ENCODE measurements around the gene MPG.
"Not testable (repeated sequence)": the region's sequence is repeated elsewhere in the genome, so short reads cannot be mapped to it uniquely, and the experiment has no call there.

MPG gene

DNA sequence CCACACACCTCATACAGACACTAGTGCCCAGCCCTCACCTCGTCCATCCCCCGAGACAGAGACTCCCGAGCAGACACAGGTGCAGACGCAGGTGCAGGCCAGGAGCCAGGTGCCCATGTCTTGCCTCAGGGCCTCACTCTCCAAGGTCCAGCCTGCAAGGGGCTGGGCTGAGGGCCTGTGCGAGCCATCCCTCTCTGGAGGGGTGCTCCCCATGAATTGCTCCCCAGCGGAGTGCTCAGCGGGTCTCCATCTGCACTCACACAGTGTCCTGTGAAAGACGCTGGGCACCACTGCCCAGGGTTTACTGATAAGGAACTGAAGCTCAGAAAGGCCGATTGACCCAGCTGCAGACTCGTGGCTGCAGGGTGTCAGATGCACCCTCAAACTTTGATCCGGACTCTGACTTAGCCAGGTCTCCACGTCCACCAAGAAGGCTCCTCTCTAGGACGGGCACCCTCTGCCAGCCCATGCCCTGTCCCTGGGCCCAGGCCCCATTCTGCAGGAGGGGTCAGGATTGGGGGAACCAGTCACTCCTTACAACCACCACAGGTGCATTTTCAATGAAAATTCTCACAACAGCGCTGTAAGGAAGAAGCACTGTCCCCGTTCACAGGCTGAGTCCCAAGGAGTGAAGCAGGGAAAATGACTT is 41.6 kb upstream of the MPG start:
- no peak overlapping the region for H3K4me2 ChIP-seq (ENCODE audit: low read length)
- H3K27ac ChIP-seq (ENCODE audit: low read depth, low read length): no peak overlapping the region
- no peak overlapping the region for H3K4me3 ChIP-seq (ENCODE audit: low read length)
- peaks cover 48% of the 10 kb centered on the region for H3K4me1 ChIP-seq (ENCODE audit: control insufficient read depth, low read length)
- H3F3A ChIP-seq (ENCODE audit: control insufficient read depth, insufficient read depth): no peaks in the 10 kb centered on the region
- peaks cover 4% of the 10 kb centered on the region; the same call in 1 of the 2 replicates for H3K79me2 ChIP-seq (ENCODE audit: control insufficient read depth, low read length)
- TF ChIP-seq, protein P1, sequence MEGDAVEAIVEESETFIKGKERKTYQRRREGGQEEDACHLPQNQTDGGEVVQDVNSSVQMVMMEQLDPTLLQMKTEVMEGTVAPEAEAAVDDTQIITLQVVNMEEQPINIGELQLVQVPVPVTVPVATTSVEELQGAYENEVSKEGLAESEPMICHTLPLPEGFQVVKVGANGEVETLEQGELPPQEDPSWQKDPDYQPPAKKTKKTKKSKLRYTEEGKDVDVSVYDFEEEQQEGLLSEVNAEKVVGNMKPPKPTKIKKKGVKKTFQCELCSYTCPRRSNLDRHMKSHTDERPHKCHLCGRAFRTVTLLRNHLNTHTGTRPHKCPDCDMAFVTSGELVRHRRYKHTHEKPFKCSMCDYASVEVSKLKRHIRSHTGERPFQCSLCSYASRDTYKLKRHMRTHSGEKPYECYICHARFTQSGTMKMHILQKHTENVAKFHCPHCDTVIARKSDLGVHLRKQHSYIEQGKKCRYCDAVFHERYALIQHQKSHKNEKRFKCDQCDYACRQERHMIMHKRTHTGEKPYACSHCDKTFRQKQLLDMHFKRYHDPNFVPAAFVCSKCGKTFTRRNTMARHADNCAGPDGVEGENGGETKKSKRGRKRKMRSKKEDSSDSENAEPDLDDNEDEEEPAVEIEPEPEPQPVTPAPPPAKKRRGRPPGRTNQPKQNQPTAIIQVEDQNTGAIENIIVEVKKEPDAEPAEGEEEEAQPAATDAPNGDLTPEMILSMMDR (IDR thresholded peaks at IDR 0.05; ENCODE audit: low read depth, low read length, poor library complexity, severe bottlenecking): no peak
- TF ChIP-seq EZH2phosphoT487 (IDR thresholded peaks at IDR 0.05; ENCODE audit: borderline replicate concordance, low read length): no peak
- no peaks in the 10 kb centered on the region for H3K9me2 ChIP-seq (replicated peaks; ENCODE audit: control insufficient read depth, low read length)
- H3K36me3 ChIP-seq (ENCODE audit: control insufficient read depth, low read length): peaks cover 42% of the 10 kb centered on the region
- no peaks in the 10 kb centered on the region for H3K27me3 ChIP-seq (ENCODE audit: control insufficient read depth, low read length)
- no peaks in the 10 kb centered on the region for H3K9me3 ChIP-seq (ENCODE audit: control insufficient read depth, insufficient read depth, low read length)
- 0 out of 2 replicates have a peak, but pooled peaks cover 5% of the 10 kb centered on the region for H4K20me1 ChIP-seq (ENCODE audit: control insufficient read depth, insufficient read depth, low read depth, low read length)

DNA sequence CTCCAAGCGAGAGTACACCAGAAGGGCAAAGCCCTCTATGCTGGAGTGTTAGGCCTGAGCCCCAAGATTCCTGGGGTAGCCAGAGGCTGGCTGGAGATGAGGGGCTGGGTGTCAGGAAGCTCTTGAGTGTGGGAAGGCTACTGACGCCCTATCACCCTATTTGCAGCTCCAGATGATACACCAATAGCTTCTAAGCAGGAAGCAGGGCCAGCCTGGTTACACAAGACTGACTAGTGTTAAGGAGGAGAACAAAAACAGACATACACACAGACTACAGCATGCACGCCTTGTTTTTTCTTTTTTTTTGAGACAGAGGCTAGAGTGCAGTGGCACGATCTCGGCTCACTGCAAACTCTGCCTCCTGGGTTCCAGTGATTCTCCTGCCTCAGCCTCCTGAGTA is 40.5 kb upstream of the MPG start:
- Histone ChIP-seq H3K27me3 (ENCODE audit: control insufficient read depth, low read length) (no peaks in the 10 kb centered on the region), H3F3A (ENCODE audit: control insufficient read depth, insufficient read depth) (no peaks in the 10 kb centered on the region), H3K36me3 (ENCODE audit: control insufficient read depth, low read length) (peaks cover 52% of the 10 kb centered on the region), H3K4me3 (ENCODE audit: low read length) (no peak overlapping the region), H4K20me1 (ENCODE audit: control insufficient read depth, insufficient read depth, low read depth, low read length) (0 out of 2 replicates have a peak, but pooled peaks cover 7% of the 10 kb centered on the region), H3K4me1 (ENCODE audit: control insufficient read depth, low read length) (peaks cover 50% of the 10 kb centered on the region), H3K27ac (ENCODE audit: low read depth, low read length) (no peak overlapping the region), H3K9me3 (ENCODE audit: control insufficient read depth, insufficient read depth, low read length) (no peaks in the 10 kb centered on the region), H3K79me2 (ENCODE audit: control insufficient read depth, low read length) (peaks cover 11% of the 10 kb centered on the region), H3K9me2 (replicated peaks; ENCODE audit: control insufficient read depth, low read length) (no peaks in the 10 kb centered on the region), H3K4me2 (ENCODE audit: low read length) (no peak overlapping the region)
- TF ChIP-seq EZH2phosphoT487 (IDR thresholded peaks at IDR 0.05; ENCODE audit: borderline replicate concordance, low read length): no peak
- TF ChIP-seq, protein P1 (IDR thresholded peaks at IDR 0.05; ENCODE audit: low read depth, low read length, poor library complexity, severe bottlenecking): no peak

DNA sequence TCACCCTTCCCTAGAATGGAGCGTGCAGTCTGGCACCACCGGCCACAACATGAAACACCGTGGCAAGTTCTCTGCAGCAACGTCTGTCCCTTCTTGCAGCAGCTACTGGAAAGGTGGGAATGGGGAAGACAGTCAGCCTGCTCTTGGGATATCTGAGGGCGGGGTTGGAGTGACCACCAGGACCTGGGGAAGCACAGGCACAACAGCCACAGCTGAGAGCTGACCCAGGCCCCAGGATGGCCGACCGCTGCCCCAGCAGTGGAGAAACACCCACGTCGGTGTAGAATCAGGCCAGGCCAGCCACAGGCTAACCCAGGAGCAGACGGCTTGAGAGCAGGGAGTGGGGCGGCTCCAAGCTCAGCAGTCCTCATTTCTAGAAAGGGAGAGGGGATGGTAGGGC is 39.8 kb upstream of the MPG start:
- not testable (repeated sequence) for H3K4me3 ChIP-seq (ENCODE audit: low read length); H3K4me2 ChIP-seq (ENCODE audit: low read length); H3K9me3 ChIP-seq (ENCODE audit: control insufficient read depth, insufficient read depth, low read length); H3K9me2 ChIP-seq (replicated peaks; ENCODE audit: control insufficient read depth, low read length); H3K27me3 ChIP-seq (ENCODE audit: control insufficient read depth, low read length); H3F3A ChIP-seq (ENCODE audit: control insufficient read depth, insufficient read depth); H3K27ac ChIP-seq (ENCODE audit: low read depth, low read length)
- Histone ChIP-seq H3K79me2 (ENCODE audit: control insufficient read depth, low read length) (peaks cover 15% of the 10 kb centered on the region), H3K36me3 (ENCODE audit: control insufficient read depth, low read length) (peaks cover 59% of the 10 kb centered on the region), H4K20me1 (ENCODE audit: control insufficient read depth, insufficient read depth, low read depth, low read length) (peaks cover 14% of the 10 kb centered on the region; the same call in 1 of the 2 replicates), H3K4me1 (ENCODE audit: control insufficient read depth, low read length) (peaks cover 50% of the 10 kb centered on the region)

Measured in DOHH2 (cell line).